HG02870 (cell line): ENCODE data around the gene TNFAIP8L1.

Experiments
- ATAC-seq: cut with Tn5 transposase; IDR thresholded peaks from one replicate; pipeline ENCODE4 v1.9.1; 2021; ENCODE audit warnings: mild to moderate bottlenecking, moderate library complexity; ENCODE audit not compliant: unreplicated experiment

TNFAIP8L1 gene

DNA sequence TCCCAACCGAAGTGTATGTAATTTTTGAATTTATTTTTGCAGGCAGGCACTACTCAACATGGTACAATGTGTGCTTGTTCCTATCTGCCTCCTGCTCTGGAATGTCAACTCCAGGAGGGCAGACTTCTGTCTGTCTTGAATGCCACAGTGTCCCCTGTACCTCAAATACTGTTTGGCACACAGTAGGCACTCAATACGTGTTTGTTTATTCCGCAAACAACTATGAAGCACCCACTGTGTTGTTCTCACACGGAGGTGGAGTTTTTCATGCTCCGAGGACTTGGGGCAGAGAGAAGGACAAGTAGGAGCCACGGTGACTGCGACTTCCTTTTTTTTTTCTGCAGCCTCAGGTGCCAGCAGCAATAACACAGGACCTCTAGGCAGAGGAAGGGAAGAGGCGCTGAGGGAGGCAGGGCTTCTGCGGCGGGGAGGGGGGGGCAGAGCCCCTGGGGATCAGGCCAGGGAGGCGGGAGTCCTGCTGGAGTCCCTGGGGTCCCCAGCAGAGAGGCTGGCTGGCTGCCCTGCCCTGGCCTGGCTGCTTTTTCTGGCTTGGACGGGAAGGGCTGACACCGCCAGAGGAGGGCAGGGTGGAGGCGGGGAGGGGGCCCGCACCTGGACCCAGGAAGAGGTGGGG lies 29.3 kb upstream of the TNFAIP8L1 start:
- no peak for ATAC-seq

DNA sequence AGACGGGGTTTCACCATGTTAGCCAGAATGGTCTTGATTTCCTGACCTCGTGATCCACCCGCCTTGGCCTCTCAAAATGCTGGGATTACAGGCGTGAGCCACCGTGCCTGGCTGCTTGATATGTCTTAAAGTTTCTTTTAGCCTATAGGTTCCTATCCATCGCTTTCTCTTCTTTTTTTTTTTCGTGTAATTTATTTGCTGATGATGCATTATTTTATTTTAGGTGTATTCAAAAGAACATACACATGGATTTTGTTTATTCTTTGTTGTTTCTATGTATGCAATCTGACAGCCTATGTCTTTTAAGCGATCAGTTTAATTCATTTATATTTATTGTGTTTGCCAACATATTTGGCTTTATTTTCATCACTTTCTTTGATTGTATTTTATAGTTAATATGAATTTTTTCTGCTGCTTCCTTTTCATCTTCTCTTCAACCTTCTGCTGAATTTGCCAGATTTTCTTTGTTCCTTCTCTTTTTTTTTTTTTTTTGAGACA lies 26.0 kb upstream of the TNFAIP8L1 start:
- ATAC-seq = no peak

DNA sequence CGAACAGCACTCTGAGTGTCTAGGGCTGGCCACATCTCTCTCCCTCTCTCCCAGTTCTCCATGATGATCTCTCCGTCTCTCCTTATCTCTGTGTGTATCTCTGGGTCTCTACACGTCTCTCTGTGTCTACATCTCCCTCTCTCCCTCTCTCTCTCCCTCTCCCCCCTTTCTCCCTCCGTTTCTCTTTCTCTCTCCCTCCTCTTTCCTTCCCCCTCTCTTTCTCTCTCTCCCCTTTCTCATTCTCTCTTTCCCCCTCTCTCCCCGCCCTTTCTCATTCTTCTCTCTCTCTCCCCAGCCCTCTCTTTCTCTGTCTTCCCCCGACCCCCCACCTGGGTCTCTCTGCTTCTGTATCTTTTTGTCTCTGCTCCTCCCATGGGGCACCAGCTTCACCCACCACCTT lies 21.3 kb upstream of the TNFAIP8L1 start:
- no peak for ATAC-seq

DNA sequence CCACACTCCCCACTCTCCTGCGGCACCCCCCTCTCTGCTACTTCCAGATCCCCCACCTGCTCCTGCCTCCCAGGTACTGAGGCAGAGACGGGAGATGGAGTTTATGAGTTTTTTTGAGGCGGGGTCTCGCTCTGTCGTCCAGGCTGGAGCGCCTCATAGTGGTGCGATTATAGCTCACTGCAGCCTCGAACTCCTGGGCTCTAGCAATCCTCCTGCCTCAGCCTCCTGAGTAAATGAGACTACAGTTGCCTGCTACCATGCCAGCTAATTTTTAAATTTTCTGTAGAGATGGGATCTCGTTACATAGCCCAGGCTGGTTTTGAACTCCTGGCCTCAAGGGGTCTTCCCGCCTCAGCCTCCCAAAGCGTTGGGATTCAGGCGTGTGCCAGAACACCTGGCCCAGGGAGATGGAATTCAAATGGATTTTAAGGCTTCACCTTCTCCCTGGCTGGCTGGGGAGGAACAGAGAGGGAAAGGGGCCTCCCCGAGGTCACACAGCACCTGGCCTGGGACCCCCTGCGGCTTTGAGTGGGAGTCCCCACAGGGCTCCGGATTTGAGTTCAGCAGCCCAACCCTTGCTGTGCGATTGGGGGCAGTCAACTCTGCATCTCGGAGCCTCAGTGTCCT lies 19.5 kb upstream of the TNFAIP8L1 start:
- no peak for ATAC-seq

DNA sequence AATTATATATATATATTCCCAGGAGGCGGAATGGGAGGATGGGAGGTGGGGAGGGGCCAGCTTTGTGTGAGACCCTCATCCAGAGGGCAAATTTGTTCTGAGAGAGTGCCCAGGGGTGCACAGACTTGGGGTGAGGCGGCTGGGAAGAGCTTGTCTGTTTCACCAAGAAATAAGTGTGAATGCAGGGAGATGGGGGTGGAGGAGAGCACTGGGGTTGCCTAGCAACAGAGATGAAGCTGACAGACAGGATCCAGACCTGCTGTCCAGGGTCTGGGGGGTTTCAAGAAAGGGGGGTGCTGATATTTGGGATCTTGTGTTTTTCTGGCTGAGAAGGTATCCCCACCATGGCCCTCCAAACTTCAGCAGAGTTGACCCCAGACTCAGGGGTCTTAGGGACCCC lies 18.6 kb upstream of the TNFAIP8L1 start:
- no peak for ATAC-seq

DNA sequence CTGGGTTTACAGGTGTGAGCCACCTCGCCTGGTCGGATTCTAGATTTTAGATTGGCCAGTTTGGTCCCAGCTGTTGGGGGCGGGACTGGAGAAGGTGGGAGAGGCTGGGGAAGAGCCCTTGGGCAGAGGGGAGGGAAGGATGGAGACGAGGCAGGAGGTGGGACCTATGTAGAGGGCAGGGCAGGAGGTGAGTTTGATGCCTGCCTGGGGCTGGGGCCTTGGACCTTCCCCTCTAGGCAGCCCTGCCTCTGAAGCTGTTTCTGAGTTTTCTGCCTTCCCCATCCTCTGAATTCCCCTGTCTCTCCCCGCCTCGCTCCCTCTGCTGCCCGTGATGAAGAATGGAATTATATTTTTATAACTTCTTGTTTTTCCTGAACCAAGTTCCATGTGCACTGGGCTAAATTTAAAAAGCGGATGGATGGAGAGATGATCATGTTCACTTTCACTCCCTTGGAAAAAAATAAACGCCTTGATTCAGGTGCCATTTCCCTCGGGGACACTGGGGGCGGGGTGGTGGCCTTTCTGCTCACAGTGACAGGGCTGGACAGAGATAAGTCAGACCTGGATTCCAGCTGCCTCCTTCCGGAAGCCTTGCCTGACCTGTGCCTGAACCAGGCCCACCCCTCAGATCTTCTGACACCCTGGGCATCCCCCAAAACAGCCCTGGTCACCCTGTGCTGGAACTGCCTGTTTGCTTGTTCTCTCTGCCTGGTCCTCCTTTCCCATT lies 16.5 kb upstream of the TNFAIP8L1 start:
- no peak for ATAC-seq

DNA sequence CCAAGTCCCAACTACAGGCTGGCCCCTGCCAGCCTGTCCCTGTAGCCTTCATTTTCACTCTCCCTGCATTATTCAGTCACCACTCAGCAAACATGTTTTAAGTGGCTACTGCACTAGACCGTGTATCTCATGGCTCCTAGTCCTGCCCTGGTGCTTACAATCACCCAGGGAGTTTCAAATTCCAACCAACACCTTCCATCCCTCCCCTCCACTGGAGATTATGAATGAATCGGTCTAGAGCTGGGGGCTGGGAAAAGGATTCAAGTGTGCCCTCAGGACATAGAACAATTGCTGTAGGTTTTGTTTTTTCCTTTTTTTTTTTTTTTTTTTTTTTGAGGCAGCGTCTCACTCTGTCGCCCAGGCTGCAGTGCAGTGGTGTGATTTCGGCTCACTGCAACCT lies 15.0 kb upstream of the TNFAIP8L1 start:
- ATAC-seq = no peak

DNA sequence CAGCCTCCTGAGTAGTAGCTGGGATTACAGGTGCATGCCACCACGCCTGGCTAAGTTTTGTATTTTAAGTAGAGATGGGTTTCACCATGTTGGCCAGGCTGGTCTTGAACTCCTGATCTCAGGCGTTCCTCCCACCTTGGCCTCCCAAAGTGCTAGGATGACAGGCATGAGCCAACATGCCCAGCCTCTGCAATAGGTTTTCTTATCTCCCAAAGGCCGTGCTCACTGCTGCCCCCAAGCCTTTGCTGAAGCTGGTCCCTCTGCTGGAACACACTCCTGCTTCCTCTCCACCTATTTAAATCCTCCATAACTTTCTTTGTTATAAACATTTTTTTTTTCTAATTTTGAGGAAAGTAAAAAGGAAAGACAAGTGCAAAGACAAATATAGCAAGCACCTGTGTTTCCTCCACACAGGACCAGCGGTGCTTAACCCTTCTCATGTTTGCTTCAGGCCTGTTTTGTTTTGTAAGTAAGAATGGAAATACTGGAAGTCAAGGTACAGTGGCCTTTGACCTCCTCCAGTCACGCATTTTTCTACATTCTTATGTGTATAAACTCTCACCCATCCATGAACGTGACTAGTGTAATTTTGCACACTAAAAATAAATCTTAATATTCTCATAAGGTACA lies 14.5 kb upstream of the TNFAIP8L1 start:
- ATAC-seq = no peak

DNA sequence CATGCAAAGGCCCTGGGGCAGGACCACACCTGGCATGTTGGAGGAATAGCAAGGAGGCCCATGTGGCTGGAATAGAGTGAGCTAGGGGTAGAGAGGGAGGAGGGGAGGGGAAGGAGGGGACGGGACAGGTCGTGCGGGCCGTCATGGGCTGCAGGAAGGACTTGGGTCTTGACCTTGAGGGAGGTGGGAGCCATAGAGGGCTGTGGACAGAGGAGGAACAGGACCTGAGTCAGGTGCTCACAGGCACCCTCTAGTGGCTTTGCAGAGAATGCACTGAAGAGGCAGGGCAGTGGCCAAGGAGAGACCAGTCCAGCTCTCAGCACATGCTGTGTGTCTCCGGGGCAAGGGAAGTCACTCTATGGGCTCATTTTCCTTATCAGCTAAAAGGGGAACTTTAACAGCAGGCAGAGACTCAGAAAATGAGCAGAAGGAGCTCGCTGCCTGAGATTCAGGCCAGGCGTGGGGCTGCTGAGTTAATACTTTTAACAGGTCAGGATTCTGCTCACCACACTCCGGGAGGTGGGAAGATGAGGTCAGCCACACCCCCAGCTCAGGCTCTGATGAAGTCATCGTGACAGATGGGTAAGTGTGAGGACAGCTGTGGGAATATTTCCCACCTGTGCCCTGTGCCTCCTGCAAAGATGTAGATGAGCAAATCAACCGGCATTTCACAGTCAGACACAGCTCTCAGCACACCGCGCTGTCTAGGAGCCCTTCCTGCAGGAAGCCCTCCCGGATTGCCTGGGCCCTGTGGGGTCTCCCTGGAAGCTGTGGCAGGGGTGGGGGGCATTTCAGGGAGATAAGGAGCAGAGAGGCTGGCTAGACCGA lies 6.0 kb upstream of the TNFAIP8L1 start:
- no peak for ATAC-seq

DNA sequence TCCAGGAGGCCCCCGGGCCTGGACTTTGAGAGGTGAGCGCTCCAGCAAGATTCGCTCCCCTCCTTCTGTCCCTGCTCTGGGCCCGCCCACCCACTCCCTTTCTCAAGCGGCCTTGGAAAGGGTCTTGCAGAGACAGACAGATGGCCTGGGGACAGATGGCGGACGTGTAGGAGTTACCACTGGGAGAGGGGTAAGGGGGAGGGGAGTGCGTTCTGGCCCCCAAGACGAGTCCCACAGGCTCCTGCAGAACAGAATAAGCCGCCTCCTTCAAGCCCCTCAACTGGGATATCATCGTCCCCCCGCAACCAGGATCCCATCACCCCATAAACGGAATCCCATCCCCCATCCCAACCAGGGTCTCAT lies 3.6 kb upstream of the TNFAIP8L1 start:
- no peak for ATAC-seq

DNA sequence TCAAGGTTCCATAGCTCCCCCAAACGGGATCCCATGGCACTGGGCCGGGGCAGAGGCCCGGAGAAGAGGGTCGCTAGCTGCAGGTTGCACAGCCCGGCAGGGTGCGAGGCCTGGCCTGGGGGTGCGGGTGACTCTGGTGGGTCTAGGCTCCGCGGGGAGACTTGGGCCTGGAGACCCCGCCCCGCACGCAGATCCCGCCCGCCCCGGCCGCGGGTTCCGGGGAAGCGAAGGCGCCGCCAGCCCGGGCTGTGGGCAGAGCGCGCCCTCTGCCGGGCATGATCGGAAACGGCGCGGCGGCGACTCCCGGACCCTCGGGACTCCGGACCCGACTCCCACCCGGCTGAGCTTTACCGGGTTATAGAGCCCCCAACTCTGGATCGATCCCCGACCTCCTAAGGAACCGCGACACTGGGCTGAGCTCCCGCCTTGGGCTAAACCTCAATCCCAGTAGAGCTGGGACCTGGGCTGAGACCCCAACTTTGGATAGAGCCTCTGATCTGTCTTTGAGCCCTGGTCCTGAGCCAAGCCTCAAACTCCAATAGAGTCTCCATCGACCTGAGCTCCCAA lies 3.1 kb upstream of the TNFAIP8L1 start:
- ATAC-seq = no peak

DNA sequence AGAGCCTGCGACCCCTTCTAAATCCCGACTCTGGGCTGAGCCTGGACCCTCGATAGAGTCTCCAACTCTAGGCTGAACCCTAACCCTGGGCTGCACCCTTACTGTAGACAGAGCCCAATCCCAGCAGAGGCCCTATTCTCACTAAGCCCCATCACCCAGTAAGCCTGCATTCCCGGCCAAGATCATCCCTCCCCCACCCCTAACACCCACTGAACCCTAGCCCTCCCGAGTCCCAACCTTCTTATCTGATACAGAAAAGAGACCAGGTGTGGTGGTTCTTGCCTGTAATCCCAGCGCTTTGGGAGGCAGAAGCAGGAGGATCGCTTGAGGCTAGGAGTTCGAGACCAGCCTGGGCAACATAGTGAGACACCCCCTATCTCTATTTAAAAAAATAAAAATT lies 2.6 kb upstream of the TNFAIP8L1 start:
- ATAC-seq = no peak

DNA sequence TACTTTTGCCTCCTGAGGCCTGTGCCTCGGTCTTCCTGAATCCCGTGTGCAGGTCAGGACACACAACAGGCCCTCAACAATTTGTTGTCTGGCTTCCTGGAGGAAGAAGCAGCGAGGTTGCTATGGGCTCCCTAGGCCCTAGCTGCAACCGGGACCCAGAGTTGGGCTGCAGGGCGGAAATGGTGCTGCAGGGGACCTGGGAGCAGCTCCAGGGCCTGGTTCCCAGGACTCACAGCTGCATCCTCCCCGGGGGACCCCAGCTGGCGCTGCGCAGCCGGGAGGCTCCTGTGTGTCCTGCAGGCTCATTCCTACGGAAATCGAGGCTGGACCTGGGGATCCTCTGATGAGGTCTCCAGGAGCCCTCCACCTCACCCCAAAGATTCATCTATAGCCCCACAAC lies 999 bp upstream of the TNFAIP8L1 start:
- ATAC-seq = no peak

DNA sequence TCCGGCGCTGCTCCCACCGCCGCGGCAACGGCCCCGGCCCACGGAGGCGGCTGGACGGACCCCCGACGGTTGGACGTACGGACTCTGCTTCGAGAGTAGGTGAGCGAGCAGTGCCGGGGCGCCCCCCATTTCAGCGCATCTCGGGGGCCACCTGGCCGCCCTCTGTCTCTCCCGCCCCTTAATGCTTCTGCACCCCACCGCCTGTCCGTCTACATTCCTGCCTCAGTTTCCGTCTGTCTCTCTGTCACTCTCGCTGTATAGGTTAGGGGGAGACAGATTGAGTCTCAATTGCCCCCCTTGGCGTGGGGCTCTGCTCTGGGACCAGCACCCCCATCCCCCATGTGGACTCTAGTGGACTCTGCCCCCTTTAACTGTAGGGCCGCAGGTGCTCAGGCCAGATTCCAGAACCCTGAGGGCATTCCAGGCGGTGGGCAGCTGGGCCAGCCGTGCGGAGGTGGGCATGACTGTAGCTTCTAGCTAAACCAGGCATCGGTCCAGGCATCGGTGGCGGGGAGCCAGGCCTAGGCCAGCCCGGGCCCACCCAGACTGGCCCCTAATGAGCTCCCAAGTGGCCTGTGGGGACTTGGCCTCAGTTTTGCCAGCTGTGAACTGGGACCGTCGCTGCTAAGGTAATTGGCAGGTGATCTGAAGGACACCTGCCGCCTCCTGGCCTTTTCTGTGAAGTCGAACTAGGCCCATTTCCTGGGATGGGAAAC lies 373 bp downstream of the TNFAIP8L1 start:
- ATAC-seq = peak; percentile 21

DNA sequence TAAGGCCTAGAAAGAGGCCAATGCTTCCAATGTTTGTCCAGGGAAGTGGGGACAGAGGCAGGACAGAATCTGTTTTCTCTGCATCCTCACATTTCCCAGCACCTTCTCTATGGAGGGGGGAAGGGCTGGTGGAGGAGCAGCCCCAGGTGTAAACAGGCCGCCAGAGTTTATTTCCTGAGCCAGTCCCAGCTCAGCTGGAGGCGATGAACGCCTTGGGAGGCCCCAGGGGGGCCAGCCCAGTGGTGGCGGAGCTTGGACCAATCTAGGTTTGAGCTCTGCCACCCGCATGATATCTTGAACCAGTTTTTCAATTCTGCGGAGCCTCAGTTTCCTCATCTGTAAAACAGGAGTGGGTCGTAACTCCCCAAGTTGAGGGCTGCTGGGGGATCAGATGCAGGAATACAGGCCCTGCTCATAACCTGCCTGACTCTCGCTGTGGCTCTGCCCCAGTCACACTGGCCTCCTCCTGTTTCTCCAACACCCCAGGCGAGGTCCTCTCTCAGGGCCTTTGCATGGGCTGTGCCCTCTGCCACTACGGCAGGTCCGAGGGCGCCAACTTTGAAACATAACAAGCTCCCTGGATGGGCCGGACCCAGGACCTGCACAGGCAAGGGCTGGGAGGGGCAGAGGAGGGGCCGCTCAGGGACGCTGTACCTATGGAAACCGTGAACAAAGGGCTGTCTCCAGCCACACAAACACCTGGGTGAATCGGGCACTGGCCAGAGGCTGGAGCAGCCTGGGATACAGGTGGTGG lies 1.1 kb downstream of the TNFAIP8L1 start:
- ATAC-seq = no peak

DNA sequence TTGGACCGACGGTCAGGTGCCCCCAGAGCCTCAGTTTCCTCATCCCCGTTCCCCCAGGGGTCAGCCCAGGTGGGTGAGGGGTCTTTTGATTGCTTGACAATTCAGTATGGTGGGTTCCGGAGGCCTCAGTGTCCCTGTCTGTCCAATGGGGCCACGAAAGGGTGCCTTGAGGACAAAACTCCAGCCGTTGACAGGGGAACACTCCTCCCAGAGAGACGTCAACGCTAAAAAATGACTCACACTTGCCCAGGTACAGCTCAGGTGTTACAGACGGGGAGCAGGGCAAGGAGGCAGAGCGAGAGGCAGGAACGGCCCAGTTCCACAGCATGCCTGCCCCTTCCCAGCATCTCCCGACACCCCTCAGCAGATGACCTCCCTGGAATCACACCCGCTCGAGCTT lies 1.8 kb downstream of the TNFAIP8L1 start:
- ATAC-seq = no peak

DNA sequence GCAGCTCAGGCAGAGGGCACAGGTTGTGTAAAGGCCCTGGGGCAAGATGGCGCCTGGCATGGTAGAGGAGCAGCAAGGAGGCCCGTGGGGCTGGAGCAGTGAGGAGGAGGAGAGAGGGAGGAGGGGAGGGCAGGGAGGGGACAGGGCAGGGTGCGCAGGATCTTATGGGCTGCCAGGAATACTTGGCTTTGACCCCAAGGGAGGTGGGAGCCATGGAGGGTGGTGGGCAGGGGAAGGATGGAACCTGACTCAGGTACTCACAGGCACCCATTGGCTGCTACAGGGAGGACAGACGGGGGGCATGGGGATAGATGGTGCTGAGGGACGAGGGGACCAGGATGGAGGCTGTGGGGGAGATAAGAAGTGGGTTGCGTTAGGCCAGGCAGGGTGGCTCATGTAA lies 3.3 kb downstream of the TNFAIP8L1 start:
- ATAC-seq = no peak

DNA sequence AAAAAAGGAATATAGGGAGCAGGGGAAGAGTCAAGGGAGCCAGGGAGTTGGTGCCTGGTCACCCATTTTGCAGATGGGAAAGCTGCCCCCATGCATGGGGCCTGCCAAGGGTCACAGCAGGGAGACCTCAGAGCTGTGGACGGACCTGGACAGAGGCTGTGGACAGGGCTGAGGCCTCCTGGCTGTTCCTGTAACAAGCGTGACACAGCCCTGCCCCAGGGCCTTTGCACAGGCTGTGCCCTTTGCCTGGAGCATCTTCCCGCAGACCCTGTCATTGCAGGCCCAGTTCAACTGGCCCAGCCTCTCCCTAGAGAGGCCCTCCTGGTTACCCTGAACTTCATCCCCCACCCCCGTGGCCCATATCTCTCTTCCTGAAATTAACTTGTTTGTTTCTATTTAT lies 6.4 kb downstream of the TNFAIP8L1 start:
- ATAC-seq = no peak
